NCI-H2227 (cell line): ENCODE results near the gene ZDHHC4.

Experiments used
- DNase-seq: peaks from one replicate; lab custom pipeline; 2025; ENCODE audit not compliant: unreplicated experiment; lab: John Stamatoyannopoulos, UW

ZDHHC4 gene

DNA sequence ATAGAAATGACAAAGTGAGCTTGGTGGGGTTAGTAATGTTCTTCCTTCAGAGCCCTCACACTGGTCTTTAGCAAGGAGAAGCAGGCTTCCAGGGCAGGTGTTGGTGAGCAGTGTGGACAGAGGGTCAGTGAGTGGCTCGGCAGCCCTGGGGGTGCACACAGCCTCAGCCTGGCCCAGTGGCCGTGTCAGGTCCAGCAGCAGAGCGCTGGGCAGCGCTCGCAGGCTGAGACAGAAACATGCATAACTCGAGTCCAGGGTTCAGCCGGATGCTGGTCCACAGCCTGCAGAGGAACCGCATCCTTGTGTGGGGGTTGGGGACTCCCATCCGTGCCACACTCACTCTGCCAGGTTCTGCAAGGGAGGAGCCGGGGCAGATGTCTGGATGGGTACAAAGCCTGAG, 27.2 kb downstream of the ZDHHC4 start:
- no peak for DNase-seq

DNA sequence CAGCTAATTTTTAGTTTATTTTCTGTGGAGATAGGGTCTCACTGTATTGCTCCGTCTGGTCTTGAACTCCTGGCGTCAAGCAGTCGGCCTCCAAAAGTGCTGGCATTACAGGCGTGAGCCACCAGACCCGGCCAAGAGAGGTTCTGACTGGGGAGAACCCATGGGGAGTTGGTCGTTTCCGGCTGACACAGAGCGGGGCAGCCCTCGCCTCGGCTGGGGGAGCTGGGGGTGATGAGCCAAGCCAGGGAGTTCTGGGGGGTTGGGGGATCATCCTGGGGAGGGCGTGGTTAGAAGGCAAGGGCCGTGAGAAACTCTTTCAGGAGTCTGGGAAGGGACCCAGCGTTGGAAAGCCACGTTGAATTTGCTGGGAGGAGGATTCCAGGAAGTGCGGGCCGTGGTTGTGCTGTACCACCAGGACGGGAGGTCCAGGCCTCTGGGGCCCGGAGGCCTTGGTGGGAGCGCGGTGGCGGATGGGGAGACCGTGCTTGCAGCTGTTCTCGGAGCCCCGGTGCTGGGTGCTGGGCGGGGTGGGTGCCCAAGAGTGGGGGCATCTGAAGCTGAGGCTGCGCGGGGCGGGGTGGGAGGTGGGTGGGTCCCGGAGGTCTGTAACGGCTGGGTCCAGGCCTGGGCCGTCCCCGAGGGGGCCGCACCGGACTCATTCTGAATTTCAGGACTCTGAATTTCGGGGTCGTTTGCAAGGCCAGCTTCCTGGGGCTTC, 29.8 kb downstream of the ZDHHC4 start:
- DNase-seq: no peak

DNA sequence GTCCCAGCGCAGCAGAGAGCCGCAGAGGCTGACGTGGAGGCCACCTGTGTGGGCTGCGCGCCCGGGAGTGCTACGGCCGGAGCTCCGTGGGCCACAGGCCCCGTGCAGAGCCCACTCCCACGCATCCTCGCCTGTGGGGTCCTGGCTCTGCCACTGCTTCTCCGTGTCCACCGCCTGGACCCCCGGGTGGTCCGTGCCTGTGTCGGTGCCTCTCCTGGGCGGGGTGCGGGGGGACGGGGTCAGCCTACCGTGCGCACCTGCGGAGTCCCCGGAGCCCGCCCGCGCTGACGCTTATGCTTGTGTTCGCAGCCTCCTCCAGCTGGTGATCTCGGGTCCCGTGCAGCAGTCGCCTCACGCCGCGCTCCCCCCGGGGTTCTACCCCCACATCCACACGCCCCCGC, 30.4 kb downstream of the ZDHHC4 start:
- no peak for DNase-seq

DNA sequence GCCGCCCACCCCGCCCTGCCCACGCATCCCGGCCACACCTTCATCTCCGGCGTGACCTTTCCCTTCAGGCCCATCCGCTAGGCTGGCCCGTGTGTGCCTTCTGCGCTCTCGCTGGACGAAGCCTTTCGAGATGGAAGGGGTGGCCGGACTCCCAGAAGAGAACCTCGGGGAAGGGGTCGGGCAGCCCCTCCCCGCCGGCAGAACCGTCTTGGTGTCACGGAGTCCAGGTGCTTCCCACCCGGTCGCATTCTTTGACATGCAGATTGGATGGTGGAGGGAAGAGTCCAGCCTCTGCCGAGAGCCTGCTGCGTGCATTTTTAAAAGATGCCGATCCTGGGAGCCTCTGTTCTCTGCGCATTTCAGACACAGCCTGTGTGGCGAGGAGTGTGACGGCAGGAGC, 30.8 kb downstream of the ZDHHC4 start:
- DNase-seq: no peak

DNA sequence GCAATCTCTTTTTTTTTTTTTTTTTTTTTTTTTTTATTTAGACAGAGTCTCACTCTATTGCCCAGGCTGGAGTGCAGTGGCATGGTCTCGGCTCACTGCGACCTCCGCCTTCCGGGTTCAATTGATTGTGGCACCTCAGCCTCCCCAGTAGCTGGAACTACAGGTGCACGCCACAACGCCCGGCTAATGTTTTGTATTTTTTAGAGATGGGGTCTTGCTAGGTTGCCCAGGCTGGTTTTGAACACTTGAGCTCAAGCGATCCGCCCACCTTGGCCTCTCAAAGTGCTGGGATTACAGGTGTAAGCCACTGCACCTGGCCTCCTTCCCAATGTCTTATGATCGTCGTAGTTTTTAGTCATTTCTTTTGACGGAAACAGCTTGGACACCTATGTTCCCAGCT, 31.5 kb downstream of the ZDHHC4 start:
- DNase-seq: no peak

DNA sequence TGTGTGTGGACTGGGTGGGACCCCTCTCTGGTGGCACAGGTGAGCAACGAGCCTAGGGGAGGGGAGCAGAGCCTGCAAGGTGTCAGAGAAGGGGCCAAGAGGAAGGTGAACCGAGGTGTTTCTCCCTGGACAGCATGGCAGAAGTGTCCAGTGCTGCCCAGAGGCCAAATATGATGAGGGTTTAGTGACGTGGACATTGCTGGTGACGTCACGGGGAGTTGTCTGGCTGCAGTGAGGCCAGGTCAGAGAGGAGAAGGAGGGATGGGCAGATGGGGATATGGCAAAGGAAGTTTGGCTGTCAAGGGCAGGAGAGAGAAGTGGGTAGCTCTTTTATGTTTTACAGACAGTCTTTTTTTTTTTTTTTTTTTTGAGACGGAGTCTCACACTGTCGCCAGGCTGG, 35.6 kb downstream of the ZDHHC4 start:
- DNase-seq: no peak

DNA sequence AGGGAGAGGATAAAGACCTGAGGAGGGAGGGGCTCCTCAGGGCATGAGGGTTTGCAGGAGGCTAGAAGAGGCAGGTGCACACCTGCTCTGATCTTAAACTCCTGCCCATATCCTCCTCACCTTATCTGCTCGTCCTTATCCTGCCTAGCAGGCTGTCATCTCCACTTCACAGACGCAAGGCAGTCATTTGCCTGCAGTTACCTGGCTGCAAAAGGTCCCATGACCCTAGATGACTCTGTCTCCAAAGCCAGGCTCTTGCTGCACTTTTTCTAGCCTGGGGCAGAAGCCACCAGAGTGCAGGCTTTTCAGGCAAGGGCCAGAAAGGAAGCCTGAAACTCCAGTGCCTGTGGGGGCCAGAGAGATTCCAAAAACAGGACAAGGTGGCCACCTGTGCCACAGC, 36.5 kb downstream of the ZDHHC4 start:
- DNase-seq: no peak

DNA sequence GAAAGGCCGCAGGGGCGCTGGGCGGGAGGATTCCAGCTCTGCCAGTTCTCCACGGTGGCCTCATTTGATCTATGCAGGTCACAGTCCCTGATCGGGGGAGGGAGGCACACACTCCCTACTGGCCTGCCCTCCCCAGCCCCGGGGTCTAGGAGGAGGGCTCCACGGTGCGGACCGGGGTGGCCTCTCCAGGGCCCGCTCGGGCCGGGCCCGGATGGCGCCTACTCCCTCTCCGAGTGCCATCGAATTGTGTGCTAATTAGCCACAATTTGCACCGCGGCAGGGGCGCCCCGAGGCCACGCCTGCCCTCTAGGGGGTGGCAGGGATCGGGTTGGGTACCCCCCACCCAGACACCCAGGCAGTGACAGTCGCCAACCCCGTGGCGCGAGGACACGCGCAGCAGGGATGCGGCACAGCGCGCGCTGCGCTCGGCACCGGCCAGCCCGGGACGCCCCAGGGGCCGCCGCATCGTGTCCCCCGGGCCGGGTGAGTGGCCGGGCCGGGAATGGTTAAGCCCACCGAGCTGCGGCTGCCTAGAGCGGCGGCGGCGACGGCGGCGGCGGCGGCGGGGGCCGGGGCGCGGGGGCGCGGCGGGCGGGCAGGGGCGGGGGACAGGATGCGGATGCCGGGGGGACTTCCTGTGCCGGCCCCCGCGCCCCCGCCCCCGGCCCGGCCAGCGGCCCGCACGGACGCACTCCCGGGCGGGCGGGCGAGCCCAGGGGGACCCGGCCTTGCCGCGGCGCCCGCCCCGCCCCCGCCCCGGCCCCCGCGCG, 37.9 kb downstream of the ZDHHC4 start, which contains the start of gene ZNF853:
Gene ZNF853 (plus strand): TSS at position 658 of the 770 bp plus-strand sequence. CDS start 565 bp downstream, outside the sequence.
- peak; percentile 33 for DNase-seq

DNA sequence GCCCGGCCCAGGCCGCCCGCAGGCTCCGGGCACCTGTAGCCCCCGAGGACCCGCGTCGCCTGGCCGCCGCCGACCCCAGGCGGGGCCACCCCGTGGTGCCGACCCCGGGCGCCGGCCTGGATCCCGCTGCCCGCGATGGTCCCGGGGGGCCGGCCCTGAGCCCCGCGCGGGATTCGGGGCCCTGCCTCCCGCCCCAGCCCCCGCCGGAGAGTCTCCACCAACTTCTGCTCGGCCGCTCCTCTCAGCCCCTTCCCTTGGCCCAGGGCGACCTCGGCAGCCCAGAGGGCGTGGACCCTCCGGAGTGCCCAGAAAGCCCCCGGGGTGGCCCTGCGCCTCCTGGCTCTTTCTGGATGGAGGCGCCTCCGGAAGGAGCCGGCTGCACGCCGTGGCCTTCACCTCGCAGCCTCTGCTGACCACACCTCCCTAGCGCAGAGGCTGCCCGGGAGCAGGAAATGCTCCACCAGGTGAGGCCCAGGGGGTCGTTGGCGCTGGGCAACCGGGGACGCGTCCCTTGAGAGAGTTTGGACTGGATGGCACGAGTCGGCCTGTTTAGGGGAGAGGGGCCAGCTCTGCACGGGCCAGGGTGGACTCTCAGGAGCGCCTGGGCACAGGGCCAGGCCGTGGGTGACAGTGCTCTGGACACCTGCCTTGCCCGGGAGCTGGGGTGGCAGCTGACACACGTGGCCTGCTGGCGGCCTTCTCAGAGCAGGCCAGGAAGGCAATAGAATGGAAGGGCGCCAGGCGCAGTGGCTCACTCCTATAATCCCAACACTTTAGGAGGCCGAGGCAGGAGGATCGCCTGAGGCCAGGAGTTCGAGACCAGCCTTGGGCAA, 38.7 kb downstream of the ZDHHC4 start:
- DNase-seq: peak; percentile 6

DNA sequence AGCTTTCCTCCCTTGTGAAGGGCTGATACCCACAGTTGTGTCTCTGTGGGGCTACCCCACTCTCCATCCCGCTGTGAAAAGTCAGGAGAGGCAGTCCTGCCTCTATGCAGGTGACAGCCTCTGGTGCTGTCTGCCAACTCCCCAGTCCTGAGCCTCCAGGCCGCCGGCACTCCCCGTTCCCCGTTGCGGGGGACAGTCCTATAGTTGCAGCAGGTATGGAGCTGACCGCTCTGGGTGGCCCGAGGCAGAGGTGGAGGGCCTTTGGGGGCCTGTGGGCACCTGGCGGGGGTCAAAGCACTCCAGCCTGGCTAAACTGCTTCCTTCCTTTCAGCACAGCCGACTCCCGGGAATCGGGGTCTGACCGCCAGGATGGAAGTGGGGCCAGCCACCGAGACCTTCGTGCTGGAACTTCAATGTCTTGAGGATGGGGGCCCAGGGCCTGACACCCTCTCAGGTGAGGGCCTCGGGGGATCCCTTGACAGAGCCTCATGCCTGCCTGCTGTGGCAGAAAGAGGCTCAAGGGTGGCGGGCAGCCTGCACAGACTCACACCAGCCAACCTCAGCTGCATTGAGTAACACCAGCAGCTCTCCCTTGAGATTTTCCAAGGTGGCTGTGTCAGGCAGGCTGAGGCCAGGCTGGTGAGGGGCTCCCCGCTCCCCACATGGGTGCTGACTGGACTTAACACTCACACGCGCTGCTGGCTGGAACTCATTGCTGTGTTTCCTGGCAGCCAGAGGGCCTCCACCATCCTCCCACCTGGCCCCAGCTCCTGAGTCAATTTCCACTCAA, 39.8 kb downstream of the ZDHHC4 start:
- DNase-seq: no peak

DNA sequence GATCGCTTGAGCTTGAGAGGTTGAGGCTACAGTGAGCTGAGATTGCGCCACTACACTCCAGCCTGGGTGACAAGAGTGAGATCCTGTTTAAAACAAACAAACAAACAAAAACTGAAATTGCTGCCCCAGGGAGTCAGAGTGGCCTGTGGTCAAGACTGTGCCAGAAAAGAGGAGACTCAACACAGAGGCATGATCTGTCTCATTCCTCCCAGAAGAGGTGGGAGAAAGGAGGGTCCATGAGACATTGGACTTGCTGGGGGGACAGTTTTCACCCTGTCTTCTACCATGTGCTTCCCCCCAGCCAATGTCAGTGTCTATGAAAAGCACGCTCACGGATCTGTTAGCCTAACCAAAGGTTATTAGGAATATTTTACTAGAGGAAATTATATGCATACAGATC, 41.4 kb downstream of the ZDHHC4 start:
- no peak for DNase-seq

DNA sequence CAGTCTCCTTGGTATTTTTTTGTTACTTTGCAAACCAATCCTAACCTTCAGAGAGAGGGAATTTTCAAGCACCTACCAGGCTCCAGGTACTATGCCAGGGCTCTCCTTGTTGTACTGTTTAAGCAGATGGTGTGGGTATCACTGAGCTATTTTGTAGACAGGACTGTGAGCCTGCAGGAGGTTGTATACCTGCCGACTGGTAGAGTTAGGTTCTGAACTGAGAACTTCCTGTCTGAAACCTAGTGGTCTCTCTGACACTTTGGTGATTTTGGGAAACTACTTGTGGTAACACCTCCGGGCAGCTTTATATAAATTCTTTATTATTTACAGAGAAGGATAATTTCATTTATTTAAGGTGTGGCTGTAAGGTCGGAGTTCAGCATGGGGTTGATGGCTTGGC, 42.7 kb downstream of the ZDHHC4 start:
- no peak for DNase-seq

DNA sequence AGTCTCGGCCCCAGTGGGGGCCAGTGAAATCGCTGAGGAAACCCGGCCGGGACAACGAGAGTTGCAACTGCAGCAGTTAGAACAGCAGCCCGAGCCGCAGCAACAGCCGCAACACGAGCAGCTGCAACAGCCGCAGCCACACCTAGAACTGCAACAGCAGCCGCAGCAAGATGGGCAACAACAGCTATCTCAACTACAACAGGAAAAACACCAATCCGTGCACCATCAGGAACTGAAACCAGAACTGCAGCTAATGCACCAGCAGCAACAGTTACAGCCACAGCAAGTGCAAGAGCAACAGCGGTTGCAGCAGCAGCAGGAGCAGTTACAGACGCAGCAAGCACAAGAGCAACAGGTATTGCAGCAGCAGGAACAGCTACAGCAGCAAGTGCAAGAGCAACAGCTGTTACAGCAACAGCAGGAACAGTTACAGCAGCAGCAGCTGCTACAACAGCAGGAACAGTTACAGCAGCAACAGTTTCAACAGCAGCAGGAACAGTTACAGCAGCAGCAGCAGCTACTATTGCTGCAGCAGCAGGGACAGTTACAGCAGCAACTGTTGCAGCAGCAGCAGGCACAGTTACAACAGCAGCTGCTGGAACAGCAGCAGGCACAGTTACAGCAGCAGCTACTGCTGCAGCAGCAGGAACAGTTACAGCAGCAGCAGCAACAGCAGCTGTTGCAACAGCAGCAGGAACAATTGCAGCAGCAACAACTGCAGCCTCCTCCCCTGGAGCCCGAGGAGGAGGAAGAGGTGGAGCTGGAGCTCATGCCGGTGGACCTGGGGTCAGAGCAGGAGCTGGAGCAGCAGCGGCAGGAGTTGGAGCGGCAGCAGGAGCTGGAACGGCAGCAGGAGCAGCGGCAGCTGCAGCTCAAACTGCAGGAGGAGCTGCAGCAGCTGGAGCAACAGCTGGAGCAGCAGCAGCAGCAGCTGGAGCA, 44.2 kb downstream of the ZDHHC4 start:
- DNase-seq: no peak

DNA sequence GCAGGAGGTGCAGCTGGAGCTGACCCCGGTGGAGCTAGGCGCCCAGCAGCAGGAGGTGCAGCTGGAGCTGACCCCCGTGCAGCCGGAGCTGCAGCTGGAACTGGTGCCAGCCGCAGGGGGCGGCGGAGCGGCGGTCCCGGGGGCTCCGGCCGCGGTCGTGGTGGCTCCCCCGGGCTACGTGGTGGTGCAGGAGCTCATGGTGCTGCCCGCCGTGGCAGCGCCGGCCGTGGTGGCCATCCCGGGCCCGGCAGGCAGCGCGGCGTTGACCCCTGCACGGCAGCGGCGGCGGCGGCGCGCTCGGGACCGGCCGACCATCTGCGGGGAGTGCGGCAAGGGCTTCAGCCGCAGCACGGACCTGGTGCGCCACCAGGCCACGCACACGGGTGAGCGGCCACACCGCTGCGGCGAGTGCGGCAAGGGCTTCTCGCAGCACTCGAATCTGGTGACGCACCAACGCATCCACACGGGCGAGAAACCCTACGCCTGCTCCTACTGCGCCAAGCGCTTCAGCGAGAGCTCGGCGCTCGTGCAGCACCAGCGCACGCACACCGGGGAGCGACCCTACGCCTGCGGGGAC, 45.0 kb downstream of the ZDHHC4 start:
- DNase-seq: no peak

DNA sequence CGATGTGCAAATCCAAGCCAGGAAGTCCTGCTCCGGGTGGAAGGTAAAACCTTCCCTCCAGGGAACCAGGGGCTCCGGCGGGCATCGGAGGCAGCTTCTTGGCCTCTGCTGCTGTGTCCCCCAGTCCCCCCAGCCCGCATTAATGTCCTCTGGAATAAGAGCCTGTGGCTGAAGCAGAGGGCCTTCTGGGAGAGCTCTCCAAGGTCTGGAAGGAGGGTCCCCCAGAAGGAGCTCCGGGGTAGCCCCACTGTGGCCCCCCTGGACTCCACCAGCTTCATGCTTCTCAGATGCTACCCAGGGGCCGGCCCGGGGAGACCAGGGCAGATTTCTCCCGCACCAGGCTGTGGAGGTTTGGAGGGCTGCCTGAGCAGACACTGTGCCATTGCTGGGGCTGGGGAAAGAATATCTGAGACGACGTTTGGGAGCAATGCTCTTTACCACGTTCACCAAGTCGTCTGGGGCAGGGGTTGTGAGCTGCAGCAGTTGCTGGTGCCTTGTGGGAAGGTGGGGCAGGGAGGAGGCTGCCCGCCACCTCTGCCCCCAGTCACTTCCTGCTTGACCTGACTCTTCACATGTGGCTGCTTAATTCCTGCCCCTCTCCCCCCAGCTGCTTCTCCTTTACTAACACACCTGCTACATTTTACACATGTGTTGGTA, 46.5 kb downstream of the ZDHHC4 start:
- no peak for DNase-seq

DNA sequence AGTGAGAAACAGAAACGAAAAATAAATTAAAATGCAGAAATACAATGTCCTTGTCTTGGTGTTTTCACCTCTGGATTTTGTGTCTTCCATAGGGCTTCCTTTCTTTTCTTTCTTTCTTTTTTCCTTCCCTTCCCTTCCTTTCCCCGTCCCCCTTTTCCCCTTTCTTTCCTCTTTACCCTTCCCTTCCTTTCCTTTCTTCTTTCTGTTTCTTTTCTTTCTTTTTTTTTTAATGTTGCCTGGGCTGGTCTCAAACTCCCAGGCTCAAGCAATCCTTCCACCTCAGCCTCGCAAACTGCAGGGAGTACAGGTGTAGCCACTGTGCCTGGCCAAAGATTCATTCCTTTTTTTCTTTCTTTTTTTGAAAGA, 47.0 kb downstream of the ZDHHC4 start:
- no peak for DNase-seq

DNA sequence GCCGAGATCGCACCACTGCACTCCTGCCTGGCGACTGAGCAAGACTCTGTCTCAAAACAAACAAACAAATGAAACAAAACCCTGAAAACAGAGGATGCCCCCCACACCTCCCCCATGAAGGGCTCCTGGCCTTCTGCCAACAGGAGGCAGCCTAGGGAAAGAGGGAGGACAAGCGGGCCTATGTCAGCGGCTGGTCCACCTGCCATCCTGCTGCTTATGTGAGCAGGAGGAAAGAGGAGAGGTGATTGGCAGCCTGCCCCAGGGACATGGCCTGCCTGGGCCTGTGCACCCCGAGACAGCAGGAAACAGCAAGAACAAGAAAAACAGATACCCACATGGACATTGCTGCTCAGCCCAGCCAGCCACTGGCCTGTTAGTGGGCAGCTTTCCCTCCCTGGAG, 50.8 kb downstream of the ZDHHC4 start:
- DNase-seq: peak; percentile 11

DNA sequence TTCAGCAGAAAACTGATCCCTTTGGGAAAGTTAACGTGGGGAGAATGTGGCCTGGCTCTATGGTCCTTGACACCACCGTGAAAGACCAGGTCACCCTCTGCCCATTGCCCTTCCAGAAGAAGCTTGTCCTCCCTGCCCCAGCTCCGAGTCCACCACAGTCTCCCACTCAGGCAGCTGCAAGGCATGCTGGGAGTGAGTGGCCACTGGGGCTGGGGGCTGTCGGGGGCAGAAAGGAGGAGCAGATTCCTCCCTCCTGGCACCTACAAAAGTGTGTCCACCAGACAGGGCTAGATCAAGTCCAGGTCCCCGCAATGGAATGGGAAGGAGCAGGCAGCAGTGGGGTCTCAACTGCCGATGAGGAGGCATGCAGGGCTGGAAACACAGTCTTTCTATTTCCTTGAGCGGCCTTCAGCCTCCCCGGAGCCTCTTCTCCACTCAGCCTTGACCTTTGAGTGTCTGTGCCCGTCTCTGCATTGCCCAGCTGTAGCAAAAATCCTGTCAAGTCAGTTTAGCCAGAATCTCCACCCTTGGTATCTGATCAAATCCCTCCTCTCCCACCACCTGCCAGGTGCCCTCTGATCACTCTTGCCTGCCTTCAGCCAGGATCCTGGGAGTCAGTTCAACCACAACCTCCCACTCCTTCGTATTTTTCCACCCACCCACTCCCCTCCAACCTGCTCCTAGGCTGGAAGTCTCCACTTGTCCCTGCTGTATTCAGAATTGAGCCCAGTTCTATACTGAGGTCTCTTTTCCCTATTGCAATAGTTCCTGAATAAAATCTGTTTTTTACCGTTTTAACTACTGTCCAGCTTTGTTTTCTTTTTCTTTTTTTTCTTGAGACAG, 53.0 kb downstream of the ZDHHC4 start:
- DNase-seq: no peak
